ENCODE measurements around the gene CCDC30. TPM values are rescaled to one million over a fixed set of nuclear protein-coding genes. Genes with fewer than 3 reads are reported as not detected.

CCDC30 gene
- 0.69 and 0.89 TPM in 2 replicates for total RNA-seq

DNA sequence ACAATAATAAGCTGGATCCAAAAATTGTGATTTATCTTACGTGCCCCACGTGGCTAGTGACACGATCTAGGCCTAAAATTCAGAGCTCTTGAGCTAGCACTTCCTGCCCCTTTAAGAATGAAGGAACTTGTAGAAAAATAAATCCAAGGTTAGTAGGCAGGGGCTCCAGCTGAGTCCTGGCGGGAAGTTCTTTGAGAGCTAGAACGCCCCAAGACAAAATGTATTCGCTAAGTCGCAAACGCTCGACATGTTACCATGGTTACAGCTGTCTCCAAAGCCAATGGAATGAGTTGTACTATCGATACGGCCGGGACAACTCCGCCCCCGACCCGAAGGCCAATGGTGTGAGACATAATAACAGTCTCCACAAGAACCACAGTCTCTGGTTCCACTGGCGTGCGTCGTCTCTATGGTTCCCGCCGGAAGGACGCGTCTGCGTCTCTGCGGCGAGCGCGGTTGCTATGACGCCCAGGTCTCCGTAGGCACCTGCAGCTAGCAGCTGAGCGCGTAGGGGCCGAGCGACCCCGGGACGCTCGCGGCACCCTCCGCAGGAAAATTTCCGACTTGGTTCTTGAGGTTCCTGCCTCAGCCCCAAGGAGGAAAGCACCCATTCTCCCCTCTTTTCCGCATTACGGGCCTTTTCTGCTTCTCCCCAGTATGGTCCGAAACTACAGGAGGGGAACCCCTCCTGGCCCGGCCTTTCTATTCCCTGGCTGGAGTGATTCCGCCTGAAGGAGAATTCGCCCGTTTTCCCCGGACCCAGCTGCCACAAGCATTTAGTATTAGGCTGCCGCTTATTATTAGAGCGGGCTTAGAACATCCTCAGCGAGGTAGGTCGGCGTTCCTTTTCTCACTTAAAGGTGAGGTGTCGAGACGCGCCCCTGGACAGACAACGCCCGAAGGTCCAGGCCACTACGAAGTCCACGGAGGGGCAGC, at the start of gene CCDC30:
CCDC30 (plus strand) TSS at position 459 of the 936 bp plus-strand sequence. CDS start 17,266 bp downstream, outside the sequence.

DNA sequence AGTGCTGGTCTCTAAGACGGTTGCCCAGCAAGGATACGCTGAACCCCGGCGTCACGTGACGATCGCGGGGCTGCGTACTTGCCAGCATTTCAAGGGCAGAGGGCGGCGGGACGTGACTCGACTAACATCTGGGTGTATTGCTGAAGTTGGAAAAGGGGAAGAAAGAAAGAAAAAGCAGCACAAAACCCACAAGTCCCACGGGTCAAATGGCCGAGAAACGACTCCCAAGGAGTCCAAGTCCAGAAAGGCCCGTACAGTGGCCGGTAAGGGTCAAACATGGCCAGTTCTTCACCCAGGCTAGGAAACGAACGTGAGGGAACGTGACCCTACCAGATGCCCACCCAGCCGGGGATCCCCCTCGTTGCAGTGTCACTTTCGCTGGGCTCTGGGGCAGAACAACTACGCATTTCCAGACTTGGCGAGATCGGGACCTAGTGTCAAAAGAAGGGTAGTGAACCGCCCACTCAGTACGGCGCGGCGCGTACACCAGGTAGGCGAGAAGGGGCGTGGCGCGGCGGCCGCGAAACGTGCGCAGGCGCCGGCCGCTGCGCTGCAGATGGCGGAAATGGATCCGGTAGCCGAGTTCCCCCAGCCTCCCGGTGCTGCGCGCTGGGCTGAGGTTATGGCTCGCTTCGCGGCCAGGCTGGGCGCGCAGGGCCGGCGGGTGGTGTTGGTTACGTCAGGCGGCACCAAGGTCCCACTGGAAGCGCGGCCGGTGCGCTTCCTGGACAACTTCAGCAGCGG, 6.9 kb upstream of the CCDC30 start, which contains the start of the genes PPCS and ZMYND12:
PPCS (plus strand) TSS at position 534 of the 744 bp plus-strand sequence; CDS start at position 557, 23 bp downstream.
ZMYND12 (minus strand) TSS at position 13 of the 744 bp plus-strand sequence. CDS start 25 bp downstream, outside the sequence.

DNA sequence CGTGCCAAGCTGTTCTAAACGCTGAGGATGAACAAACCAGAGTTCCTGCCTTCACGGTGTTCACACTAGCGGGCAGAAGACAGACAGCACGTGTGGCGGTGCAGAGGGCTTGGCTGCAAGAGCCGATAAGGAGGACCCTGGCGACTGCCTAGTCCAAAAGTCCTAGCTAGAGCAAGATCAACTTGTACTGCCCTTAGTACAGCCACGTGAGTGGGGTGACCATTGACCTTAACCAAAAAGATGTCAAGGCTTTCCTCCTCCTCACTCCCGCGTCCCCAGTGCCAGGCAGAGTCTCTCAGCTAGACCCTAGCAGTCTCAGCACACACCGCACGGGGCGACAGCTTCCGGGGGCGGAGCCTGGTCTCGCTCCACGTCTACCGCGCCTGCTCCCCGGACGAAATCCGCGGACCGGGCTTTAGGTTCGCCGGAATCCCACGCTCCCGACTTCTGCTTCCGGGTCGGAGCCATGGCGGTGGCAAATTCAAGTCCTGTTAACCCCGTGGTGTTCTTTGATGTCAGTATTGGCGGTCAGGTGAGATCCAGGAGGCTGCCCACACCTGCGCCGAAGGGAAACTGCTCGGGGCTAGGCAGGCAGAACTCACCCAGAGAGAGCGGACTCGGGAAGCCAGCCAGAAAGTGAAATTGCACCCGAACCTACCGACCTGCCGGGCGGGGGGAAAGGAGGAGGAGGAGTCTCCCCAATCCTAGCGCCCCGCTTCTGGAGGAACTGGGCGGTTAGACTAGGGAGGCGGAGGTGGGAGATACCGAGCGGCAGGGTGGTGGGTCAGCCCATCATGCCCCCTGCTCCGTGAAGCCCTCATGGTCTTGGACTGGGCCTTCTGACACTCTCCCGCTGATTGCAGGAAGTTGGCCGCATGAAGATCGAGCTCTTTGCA, 195.1 kb downstream of the CCDC30 start, which contains the start of gene PPIH:
PPIH (plus strand) TSS at position 443 of the 896 bp plus-strand sequence; CDS start at position 467, 24 bp downstream.

DNA sequence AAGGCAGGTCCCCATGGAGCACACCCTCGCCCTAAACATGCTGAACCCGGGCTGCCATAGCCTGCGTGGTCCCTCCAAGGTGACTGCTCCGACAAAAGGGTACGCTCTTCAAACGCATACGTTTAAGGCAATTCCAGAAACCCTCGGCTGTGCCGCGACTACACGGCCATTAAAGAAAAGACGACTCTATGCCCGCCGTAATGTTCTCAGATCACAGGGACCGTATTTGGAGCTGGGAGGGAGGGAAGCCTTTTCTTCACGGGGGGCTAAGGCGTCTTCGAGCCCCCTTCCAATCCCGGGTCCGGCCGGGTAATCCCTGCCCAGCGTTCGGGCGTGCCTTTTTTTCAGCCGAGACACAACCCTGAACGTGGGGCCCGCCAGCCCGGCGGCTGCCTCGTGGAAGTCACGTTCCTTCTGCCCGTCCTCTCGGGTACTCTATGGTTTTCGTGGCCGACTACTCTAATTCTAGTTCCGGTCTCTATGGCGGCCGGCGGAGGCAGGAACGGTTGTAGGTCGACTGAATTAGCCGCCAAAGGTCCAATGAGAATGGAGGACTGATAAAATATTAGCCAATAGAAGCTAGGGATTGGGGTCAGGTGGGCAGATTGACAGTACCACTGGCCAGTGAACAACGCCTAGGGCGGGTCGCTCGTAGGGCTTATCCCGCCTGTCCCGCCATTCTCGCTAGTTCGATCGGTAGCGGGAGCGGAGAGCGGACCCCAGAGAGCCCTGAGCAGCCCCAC, 218.8 kb downstream of the CCDC30 start, which contains the start of gene YBX1:
YBX1 (plus strand) TSS at position 678 of the 743 bp plus-strand sequence. CDS start 148 bp downstream, outside the sequence.

Other genes with a start within 250 kb of the CCDC30 start
- 16.3 and 26.6 TPM in 2 replicates for gene FOXJ3, start 128.1 kb upstream of the CCDC30 start, total RNA-seq
- gene RIMKLA, start 82.5 kb upstream of the CCDC30 start, total RNA-seq = under 0.01 and 0.05 TPM in 2 replicates
- 0.18 and 0.30 TPM in 2 replicates for gene ZMYND12, start 7.3 kb upstream of the CCDC30 start, total RNA-seq
- gene PPCS, start 6.7 kb upstream of the CCDC30 start, total RNA-seq = 24.9 and 26.1 TPM in 2 replicates
- gene PPIH, start 195.1 kb downstream of the CCDC30 start, total RNA-seq = 18.7 and 22.4 TPM in 2 replicates
- gene YBX1, start 219.1 kb downstream of the CCDC30 start, total RNA-seq = 516 and 899 TPM in 2 replicates

Measured in smooth muscle cell of the umbilical artery (primary cell).